Measurements from ENCODE around the gene UBR2. TPM values are rescaled to one million over a fixed set of nuclear protein-coding genes. Genes with fewer than 3 reads are reported as not detected.
"Not testable (repeated sequence)": the region's sequence is repeated elsewhere in the genome, so short reads cannot be mapped to it uniquely, and the experiment has no call there.

Gene UBR2
- total RNA-seq, 1 donor: 30.7 TPM

DNA sequence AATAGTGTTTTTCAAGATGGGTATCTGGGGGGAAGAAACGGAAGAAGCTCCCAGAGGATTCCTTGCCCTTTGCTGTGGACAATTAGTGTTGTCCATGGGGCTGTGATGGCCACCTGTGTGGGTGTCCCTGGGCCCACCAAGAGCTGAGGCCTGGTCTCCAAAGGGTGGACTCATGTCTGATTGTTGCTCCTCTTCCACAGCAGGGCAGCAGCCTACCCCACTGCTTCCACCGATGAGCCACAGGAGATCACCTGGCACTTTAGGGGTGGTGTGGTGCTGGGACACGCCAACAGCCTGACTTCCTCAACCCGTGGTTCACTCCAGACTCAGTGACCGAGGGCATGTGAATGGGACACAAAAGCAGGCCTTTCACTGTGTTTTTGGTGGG is 133.4 kb downstream of the UBR2 start:
- DNase-seq (ENCODE audit: low read depth): no peak
- TF ChIP-seq, protein P1, sequence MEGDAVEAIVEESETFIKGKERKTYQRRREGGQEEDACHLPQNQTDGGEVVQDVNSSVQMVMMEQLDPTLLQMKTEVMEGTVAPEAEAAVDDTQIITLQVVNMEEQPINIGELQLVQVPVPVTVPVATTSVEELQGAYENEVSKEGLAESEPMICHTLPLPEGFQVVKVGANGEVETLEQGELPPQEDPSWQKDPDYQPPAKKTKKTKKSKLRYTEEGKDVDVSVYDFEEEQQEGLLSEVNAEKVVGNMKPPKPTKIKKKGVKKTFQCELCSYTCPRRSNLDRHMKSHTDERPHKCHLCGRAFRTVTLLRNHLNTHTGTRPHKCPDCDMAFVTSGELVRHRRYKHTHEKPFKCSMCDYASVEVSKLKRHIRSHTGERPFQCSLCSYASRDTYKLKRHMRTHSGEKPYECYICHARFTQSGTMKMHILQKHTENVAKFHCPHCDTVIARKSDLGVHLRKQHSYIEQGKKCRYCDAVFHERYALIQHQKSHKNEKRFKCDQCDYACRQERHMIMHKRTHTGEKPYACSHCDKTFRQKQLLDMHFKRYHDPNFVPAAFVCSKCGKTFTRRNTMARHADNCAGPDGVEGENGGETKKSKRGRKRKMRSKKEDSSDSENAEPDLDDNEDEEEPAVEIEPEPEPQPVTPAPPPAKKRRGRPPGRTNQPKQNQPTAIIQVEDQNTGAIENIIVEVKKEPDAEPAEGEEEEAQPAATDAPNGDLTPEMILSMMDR (IDR thresholded peaks at IDR 0.05; ENCODE audit: insufficient read depth, low read depth, low read length): no peak
- H3K4me3 ChIP-seq (ENCODE audit: low read depth, low read length): no peak overlapping the region

DNA sequence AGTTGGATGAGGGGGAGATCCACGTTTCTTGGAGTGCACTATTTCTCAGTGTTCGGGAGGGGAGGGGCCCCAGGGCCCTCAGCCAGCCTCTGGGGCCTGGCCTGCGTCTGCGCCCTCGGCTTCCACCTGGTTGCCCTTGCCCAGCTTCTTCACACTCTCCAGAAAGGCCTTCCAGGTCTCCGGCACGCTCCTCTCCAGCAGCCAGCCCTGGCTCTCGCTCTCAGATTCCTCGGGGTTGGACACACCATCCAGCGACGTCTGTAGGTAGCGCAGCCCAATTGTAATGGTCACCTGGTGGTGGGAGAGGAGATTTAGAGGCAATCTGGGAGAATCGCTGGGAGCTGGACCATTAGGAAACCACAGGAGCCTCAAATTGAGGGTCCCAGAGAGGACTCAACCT is 134.4 kb downstream of the UBR2 start:
- no peak overlapping the region for H3K4me3 ChIP-seq (ENCODE audit: low read depth, low read length)
- DNase-seq (ENCODE audit: low read depth): no peak
- TF ChIP-seq, protein P1 (IDR thresholded peaks at IDR 0.05; ENCODE audit: insufficient read depth, low read depth, low read length): no peak

GRCh38 chr6:42702200-42702599 is 138.4 kb downstream of the UBR2 start:
- TF ChIP-seq, protein P1 (IDR thresholded peaks at IDR 0.05; ENCODE audit: insufficient read depth, low read depth, low read length): no peak
- peak; percentile 89 for DNase-seq (ENCODE audit: low read depth)
- no peak overlapping the region for H3K4me3 ChIP-seq (ENCODE audit: low read depth, low read length)

GRCh38 chr6:42702786-42703185 is 139.0 kb downstream of the UBR2 start:
- not testable (repeated sequence) for DNase-seq (ENCODE audit: low read depth); H3K4me3 ChIP-seq (ENCODE audit: low read depth, low read length)

- peak overlapping the region; percentile 63 for H3K4me3 ChIP-seq (ENCODE audit: low read depth, low read length)
- DNase-seq (ENCODE audit: low read depth): peak; percentile 77
- TF ChIP-seq, protein P1 (IDR thresholded peaks at IDR 0.05; ENCODE audit: insufficient read depth, low read depth, low read length): no peak
Observed at GRCh38 chr6:42704251-42704936, 140.6 kb downstream of the UBR2 start.

- TF ChIP-seq, protein P1 (IDR thresholded peaks at IDR 0.05; ENCODE audit: insufficient read depth, low read depth, low read length): no peak
Observed at GRCh38 chr6:42704937-42705374, 141.1 kb downstream of the UBR2 start.

GRCh38 chr6:42707595-42707994 is 143.8 kb downstream of the UBR2 start:
- TF ChIP-seq, protein P1 (IDR thresholded peaks at IDR 0.05; ENCODE audit: insufficient read depth, low read depth, low read length): no peak
- H3K4me3 ChIP-seq (ENCODE audit: low read depth, low read length): no peak overlapping the region
- no peak for DNase-seq (ENCODE audit: low read depth)

More at GRCh38 chr6:42704937-42705374, 141.1 kb downstream of the UBR2 start:
- no peak overlapping the region for H3K4me3 ChIP-seq (ENCODE audit: low read depth, low read length)
- no peak for DNase-seq (ENCODE audit: low read depth)
